HG02759 (cell line): ENCODE results near the gene MCCD1.
A peak's percentile ranks its signal among the peaks of the same experiment; 100 is the strongest.
"Not testable (repeated sequence)": the region's sequence is repeated elsewhere in the genome, so short reads cannot be mapped to it uniquely, and the experiment has no call there.

Experiments
- ATAC-seq: cut with Tn5 transposase; IDR thresholded peaks from one replicate; pipeline ENCODE4 v1.9.1; 2021; ENCODE audit warnings: mild to moderate bottlenecking, moderate library complexity; ENCODE audit not compliant: unreplicated experiment

MCCD1 gene, protein sequence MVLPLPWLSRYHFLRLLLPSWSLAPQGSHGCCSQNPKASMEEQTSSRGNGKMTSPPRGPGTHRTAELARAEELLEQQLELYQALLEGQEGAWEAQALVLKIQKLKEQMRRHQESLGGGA

DNA sequence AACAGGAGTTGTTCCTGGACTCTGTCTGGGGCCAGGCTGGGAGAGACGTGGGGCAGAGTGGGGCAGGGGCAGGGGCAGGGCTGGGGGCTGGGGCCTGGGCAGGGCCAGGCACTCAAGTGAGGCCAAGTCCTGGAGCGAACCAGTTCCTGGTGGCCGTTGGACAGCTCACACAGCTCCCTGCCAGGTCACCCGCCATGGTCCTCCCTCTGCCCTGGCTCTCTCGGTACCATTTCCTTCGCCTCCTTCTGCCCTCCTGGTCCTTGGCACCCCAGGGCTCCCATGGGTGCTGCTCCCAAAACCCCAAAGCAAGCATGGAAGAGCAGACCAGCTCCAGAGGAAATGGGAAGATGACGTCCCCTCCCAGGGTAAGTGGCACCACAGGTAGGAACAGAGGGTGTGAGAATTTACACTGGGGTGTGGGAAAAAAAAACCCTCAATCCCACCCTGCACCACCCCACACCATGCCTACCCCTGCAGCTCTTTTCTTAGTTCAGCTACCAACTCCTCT lies at the start of gene MCCD1:
MCCD1 (plus strand) TSS at position 142 of the 508 bp plus-strand sequence; CDS start at position 195, 53 bp downstream.
- ATAC-seq, result no peak

DNA sequence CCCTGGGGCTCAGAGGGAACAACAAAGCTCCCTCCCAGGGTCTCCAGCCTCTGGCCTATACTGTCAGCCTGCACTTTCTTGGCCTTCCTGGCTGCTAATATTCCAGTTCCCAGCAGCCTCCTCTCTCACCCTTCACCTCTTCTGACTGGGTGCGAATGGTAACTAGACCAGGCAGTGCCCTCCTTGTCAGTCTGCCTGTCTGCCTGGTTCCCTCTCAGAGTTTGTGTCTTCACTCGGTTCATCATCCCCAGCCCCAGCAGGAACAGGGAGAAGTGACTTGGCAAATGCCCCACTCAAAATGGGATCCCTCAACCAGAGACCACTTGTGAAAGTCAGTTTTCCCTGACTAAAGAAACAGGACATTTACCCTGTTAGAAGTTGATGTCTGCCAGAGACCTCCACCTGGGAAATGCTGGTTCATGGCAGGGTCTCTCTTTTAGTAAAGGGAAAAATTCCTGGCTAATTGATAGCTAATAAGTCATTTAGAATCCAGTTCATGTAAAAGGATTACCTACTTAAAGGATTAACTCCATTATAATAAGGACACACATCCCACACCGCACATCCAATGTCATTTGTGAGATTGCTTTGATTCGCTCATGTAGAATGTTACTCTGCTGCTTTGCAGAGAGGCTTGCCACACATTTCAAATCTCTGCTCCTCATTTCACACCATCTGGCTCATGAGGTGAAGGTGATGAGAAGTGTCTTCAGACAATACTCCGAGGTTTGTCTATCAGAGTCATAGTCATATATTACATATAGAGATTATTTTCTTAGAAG lies 49.4 kb upstream of the MCCD1 start:
- no peak for ATAC-seq

DNA sequence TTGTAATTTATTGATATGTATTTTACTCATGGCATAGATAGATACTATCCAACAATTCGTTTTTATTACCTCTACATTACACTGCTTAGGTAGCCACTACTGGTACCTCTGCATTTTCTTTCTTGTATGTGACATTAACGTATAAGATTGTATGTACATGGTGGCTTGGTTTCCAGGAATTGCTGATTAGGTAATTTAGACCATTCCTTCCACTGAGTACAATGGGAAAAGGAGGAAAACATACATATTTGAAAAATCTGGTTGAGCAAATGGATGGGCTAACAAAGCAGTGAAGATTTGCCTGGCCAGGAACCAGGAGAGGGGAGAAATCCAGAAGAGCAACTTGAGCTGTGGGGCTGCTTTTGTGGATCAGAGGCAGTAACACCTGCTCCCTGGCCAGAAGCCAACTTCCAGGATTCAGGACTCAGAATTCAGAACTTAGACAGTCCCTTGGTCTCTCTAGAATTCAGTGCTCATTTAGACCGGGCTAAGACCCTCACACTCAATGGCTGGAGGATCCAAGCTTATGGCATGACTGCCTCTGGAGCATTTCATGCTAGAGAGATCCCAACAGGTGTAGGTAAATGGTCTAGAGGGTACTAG lies 48.7 kb upstream of the MCCD1 start:
- ATAC-seq, result no peak

DNA sequence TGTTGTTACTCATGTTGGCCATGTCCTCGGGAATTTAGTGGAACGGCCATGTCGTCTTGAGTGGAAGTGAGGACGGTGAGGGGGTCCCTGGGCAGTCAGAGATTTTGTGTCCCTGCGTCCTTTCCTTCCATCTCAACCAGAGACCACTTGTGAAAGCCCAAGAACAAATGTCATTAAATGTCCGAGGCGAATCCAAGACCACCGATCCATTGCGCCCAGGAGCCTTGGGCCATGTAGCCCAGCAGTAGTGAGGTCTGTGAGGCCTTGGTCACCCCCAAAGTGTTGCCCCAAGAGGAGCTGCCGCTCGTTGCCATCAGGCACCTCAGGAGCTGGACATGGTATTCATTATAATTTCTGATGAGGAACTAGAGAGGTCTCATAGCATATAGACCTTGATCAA lies 48.2 kb upstream of the MCCD1 start:
- no peak for ATAC-seq

DNA sequence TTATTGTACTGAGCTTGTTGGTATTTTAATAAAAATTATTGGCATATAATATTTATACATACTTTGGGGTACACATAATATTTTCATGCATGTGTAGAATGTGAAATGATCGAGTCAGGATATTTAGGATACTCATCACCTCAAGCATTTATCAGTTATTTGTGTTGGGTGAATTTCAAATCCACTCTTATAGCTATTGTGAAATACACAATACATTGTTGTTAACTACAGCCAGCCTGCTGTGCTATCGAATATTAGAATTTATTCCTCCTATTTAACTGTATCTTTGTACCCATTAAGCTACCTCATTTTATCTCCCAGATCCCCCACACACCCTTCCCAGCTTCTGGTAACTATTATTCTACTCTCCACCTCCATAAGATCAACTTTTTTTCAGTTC lies 45.4 kb upstream of the MCCD1 start:
- no peak for ATAC-seq

DNA sequence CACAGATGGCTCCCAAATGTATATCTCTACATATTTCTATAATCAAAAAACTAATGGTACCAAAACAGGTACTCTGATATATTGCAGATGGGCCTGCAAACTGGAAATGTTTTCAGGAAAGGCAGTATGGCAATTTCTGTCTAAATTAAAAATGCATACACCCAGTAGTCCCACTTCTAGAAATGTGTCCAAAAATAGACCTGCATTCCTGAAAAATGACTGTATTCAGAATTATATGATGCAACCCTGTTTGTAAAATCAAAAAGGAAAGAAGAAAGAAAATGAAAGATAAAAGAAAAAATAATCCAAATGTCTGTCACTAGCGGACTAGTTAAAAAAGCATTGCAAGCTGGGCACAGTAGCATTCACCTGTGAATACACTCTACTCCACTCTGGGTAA lies 43.7 kb upstream of the MCCD1 start:
- no peak for ATAC-seq

DNA sequence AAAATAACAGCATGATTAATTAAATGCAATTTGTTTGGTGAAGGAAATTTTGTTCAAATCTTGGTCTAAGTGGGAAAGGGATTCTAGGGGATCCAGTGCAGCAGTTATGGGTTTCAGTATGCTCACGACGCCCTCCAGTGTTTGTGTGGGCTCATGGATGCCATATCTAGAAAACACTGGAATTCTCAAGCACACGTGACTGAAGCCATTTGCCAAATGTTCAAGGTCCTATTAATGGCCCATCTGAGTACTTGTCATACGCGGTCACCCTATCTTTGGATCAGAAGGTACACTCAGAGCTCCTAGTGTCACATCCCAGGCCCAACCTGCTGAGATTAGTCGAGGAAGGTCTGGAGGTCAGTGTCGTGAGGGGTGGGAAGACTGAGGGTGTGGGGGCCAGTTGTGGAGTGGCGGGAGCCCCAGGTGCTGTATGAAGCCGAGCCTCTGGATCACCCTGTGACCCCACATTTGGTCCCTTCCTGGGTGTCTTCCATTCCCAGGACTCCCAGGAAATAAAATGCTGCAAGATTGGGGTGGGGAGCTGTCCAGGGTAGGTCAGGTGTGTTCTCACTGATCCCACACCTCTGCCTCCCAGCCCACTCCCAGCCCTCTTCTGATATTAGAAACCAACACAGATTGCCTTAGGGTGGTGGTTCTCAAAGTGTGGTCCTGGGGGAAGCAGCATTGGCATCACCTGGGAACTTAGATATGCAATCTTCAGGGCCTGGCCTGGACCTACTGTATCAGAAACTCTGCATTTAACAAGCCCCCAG lies 42.5 kb upstream of the MCCD1 start:
- ATAC-seq, result not testable (repeated sequence)

DNA sequence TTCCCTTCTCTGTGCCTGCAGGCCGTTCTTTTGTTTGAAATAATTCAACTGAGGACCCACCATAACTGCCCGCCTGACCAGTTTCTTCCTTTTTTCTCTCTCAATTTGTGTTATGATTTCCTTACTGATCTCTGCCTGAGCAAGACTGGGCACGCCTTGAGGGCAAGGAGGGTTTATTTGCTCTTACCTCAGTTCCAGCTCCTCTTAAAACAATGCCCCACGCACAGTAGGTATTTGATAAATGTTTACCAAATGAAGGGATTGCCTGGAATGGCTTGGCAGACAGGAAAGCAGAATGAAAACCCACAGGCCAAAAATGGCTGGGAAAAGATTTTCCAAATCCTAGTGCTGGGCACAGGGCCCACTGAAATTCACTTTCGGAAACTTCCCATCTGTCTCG lies 41.1 kb upstream of the MCCD1 start:
- not testable (repeated sequence) for ATAC-seq

DNA sequence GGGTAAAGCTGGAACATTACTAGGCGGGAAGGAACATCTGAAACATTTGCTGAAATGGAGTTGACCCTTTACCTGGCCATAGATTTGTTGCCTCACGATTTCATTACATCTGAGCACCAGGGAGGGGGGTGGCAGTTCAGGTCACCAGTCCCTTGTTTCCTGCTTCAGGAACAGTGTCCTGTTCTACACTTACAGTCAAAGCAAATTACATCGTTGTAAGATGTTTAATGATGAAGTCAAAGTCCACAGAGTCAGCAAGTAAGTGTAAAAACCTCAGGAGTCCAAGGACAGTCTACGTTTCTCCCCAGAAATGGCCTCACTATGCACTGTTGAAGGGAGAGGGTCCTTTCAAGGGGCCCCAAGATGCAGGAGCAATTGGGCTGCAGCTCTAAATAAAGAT lies 39.7 kb upstream of the MCCD1 start:
- no peak for ATAC-seq

DNA sequence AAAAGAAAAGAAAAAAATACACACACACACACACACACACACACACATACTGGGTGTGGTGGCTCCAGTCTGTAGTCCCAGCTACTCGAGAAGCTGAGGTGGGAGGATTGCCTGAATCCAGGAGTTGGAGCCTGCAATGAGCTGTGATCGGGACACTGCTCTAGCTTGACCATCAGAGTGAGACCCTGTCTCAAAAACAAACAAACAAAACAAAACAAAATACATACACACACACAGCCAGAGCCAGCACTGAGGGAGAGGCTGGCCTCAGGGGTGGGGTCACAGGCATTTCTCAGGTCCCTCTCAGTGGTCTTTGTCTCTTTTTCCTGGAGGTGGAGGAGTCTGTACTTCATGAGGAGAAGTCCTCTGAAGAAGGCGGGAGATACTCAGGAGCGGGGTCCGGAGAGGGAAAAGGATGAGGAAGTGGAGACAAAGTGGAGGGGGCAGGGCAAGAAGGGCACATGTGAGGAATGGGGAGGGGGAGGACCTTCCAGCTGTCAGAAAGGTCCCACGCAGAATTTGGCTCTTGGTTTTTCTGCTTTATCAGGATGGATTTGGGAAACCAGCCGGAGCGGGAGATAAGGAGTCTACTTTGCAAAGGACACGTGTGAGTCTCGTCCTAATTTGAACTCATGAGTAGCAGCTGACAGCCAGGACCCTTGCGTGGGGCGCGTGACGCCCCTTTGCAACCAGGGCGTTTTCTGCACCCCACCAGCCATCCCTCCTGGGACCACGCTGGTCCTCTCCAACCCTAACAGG lies 38.5 kb upstream of the MCCD1 start:
- no peak for ATAC-seq

DNA sequence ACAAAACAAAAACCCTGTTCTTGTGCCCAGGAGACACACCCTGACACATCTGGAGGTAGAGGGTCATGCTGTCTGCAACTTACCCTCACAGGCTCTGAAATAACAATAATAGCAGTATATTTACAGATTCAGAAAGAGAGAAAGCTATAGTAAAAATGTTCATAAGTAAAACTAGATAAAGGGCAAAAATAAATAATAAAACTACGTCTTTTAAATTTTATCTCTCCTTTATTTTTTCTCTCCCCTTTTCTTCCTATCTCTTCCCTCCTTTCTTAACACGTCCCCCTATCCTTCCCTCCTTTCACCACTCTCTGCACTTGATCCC lies 35.2 kb upstream of the MCCD1 start:
- not testable (repeated sequence) for ATAC-seq

DNA sequence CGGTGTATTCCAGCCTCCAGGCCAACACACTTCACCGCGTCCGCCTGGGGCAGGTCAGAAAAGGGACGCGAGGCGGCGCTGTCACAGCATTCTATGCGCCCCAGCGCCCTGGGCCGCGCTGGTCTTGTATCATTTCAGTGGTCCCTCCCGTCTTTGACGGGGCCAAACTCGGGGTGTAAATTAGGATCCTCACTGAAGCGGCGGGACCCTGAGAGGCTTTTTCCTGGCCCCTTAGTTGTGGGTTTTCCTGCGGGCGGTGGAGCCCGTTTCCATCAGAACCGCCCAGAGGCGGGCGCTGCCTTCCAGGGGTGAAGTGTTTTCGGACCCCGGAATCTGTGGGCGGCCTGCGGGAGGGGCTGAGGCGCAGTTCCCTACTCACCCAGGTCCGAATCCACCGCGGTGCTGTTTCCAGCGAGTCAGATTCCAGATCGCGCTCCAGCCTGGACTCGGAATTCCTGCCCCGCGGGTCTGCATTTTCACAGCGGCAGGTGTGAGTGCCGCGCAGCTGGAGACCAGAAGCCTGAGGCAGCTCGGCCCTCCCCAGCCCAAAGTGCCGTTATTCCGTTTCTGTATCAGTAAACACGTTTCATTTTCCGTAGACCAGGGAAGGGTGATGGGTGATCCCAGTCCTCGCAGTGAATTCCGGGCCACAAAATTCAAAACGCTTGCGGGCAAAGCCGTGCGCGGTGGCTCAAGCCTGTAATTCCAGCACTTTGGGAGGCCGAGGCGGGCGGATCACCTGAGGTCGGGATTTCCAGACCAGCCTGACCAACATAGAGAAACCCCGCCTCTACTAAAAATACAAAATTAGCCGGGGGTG lies 34.7 kb upstream of the MCCD1 start:
- ATAC-seq, result peak; percentile 62

DNA sequence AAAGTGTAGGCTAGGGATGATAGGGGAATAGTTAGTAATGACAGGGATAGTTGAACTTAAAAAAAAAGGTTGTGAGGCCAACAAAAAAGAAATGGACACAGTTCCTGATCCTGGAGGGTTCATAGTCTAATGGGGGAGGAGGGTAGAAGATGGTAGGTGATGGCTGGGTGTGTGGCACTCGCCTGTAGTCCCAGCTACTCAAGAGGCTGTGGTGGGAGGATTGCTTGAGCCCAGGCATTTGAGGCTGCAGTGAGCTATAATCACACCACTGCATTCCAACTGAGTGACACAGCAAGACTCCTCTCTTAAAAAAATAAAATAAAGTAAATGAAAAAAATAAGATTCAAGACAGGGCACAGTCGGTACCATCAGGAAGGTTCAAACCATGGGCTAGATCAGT lies 33.2 kb upstream of the MCCD1 start:
- ATAC-seq, result no peak

DNA sequence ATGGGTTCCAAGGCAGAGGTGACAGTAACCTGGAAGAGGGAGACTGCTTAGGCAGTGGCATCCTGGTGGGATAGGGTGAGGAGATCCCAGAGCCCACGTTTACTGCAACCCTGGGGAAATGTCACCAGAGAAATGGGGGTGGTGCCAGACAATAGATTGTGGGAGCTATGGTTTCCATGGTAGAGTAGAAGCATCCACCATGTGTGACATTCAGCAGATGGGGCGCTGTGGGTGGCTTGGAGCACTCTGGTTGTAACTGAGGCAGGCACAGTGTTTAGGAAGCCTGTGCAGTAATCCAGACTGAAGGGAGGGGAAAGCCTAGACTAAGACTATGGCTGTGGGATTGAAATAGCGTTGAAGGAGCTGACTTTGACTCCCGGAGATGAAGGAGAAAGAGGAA lies 31.9 kb upstream of the MCCD1 start:
- not testable (repeated sequence) for ATAC-seq

DNA sequence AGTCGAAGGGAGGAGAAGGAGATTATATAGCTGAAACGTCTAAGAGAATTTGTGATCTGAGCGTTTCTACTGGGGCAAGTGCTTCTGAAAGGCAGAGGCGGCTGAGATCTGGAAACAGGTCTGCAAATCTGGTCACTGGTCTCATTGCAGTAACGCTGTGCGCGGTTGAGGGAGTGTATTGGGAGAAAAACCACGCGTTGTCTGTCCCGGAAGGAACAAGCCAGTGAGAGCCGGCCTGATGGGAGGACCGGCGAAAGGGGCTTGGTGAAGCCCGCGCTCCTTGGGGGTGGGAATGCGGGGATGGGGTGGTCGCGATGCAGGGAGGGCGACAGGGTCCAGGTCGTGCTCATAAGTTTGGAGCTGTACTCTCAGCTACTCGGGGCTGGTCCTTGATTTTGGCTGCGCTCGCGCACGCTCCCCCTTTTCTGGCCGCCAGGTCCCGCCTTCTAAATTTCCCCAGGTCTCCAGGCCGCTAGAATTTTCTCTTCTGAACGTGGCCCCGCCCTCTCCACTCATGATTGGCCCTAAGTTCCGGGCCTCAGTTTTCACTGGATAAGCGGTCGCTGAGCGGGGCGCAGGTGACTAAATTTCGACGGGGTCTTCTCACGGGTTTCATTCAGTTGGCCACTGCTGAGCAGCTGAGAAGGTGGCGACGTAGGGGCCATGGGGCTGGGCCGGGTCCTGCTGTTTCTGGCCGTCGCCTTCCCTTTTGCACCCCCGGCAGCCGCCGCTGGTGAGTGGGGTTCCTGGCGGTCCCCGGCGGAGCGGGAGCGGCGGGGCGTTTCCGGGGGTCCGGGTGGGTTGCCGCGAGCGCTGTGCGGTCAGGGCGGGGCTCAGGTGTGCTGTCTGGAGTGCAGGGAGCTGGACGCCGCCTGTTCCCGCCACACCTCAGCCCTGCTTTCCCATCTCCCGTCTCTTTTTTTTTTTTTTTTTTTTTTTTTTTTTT lies 31.0 kb upstream of the MCCD1 start, which contains the start of gene MICB:
MICB (plus strand) TSS at position 615 of the 946 bp plus-strand sequence; CDS start at position 664, 49 bp downstream.
- peak; percentile 59 for ATAC-seq

DNA sequence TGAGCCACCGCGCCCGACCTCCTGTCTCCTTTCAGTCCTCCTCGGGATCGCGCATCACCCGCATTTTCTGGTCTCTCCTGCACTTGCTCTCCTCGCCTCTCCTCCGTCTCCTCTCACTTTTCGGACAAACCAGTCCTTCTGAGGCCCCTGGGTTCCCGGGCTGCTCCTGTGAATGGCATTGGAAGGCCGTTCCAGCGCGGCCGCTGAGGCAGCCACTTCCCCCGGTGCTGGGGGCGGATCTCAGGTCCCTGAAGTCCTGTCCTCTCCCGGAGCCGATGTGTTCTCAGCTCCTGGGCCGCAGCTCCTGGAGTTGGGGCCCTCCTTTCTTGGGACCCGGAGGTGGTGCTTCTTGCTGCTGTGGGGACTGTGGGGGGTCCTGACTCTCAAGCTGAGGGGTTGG lies 30.0 kb upstream of the MCCD1 start:
- no peak for ATAC-seq

DNA sequence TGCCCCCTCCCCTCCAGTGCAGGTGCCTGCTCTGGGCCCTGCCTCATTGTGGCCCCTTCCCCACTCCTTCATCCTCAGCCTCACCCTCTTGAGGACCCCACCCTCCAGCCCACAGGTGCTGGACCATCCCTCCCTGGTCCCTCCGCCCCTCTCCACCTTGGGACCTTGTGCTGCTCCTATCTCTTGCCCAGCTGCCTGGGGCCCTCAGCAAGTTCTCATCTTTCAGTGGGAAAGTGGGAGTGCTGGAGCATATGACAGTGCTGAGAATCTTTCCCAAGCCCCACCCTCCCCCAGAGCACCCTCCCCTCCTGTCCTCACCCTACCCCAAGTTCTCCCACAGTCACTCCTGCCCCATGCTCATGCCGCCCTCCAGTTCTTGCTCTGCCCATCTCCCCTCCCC lies 29.1 kb upstream of the MCCD1 start:
- ATAC-seq, result not testable (repeated sequence)

DNA sequence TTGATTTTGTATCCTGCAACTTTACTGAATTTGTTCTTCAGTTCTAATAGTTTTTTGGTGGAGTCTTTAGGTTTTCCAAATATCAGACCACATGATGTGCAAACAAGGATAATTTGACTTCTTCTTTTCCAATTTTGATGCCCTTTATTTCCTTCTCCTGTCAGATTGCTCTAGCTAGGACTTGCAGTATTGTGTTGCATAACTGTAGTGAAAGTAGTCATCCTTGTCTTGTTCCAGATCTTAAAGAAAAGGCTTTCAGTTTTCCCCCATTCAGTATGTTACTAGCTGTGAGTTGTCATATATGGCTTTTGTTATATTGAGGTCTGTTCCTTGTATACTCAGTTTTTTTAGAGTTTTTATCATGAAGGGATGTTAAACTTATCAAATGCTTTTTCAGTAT lies 26.2 kb upstream of the MCCD1 start:
- no peak for ATAC-seq

DNA sequence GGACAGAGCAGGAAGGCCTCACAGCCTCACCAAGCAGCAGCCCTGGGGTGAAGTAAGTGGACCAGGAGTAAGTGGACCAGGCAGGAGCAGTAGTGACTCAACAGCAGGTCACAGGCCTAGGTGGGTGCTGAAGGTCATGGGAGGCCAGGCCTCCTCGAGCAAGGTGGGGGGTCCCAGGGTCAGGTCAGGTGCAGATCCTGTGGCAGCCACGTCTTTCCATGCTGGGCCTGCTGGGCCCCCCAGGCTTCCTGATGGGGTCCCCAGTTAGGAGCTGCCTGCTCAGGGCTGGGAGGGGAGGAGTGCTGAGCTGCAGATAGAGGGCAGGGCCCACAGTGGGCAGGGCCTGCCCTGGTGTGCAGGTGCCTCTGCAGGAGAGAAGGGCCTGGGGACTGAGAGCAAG lies 19.7 kb upstream of the MCCD1 start:
- ATAC-seq, result not testable (repeated sequence)
